Coronary artery (tissue), 2 donors: ENCODE measurements around the gene SPDYE6.
"Not testable (repeated sequence)": the region's sequence is repeated elsewhere in the genome, so short reads cannot be mapped to it uniquely, and the experiment has no call there.

Source experiments
- DNase-seq: peaks from one replicate; pipeline ENCODE4 v3.0.0-alpha.2; 2017; ENCODE audit warnings: low spot score
- H3K27ac ChIP-seq, 2 donors: fragments of 200-600 bp; sonication (generic); one replicate each; pipeline ENCODE4 v1.5.1; 2016 to 2019
- H3K4me3 ChIP-seq: fragments of 200-600 bp; sonication (generic); 2 replicates; pipeline ENCODE4 v1.5.1; 2016; ENCODE audit warnings: mild to moderate bottlenecking, moderate library complexity
- CTCF ChIP-seq: fragments of 200-600 bp; sonication (generic); IDR thresholded peaks from one replicate; pipeline ENCODE4 v1.5.1; 2019; ENCODE audit warnings: antibody characterized with exemption

SPDYE6 gene

DNA sequence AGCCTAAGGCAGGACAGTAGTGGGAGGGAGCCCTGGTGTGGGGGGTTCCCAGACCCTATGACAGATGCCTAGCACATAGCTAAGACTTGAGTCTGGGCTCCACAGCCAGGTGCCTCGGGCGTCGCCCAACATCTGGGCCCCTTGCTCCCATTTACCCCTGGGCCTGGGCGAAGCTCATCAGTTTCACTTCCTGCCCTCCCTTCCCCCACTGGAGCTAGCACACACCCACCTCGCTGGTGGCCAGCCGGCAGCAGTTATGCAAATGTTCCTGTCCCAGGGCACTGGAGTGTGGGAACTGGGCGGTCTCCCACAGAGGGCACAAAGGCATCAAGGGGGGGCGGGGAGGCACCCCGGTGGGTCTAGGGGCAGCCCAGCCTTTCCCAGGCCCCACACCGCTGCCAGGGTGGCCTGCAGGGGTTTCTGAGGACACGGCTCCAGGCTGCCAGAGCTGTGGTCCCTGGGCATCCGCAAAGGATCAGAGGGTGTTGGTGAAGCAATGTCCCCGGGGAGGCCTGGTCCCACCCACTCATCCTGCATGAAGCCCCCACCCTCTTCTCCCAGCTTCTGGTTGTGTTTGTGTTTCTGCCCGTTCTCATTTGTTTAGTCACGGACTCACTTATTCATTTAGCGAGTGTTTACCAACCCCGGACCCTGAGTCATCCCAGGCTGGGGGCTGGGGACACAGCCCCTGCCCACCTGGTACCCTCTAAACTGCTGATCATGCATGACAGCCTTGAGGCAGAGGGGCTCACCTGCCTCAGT, 49.1 kb downstream of the SPDYE6 start:
- DNase-seq = no peak
- H3K27ac ChIP-seq = no peak overlapping the region

GRCh38 chr7:102305414-102306268, 50.6 kb downstream of the SPDYE6 start:
- TF ChIP-seq CTCF = no peak
- Histone ChIP-seq H3K4me3 (no peak overlapping the region), H3K27ac (no peak overlapping the region)
- DNase-seq = no peak

More for the DNA sequence above, 49.1 kb downstream of the SPDYE6 start:
- H3K4me3 ChIP-seq = no peak overlapping the region
- no peak for TF ChIP-seq CTCF

DNA sequence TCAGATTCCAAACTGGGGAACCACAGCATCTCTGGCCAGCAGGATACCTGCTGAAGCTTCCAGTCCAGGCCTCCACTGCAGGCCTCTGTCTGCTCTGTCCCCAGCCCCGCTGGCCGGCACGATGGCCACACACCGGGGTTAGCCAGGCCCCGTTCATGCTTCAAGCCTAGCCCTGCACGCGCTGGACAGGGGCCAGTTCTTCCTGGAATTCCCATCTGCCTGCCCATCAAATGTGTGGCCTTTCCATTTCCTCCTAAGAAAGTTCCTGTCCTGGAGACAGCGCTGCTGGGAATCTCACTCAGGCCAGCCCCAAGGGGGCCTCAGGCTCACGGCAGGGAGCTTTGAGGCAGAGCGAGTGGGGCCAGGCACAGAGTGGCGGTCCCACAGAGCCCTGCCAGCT, 51.6 kb downstream of the SPDYE6 start:
- Histone ChIP-seq H3K27ac (no peak overlapping the region), H3K4me3 (no peak overlapping the region)
- no peak for TF ChIP-seq CTCF
- DNase-seq = no peak

DNA sequence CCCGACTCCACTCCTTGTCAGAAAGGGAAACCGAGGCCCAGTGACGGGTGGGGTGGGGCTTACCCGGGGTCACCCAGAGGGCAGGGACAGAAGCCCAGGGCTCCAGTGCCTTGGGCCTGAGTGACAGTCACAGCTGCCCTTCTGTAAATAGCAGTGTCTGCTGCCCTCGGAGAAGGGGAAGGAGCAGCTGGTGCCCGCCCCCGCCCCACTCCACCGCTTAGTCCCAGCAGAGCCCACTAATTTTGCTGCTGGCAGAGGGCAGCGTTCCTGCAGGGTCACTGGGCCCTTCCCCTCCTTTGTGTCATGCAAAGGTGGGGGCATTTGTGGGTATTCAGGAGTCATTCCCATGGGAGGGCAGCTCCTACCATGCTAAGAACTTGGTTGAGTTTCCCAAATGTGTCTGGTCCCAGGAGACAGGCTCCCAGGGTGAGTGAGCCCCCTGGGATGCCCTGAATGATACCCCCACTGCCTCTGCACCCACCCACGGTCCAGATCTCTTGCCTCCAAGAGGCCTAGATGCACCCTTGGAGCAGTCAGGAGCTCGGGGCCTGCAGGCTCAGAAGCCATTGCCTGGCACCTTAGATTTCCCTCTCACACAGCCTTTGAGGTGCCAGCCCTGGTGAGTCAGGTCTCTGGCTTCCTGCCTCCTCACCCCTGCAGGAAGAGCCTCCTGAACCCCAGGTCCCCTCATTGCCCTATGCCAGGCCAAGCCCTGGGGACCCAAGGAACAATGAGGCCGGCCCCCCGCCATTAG, 52.4 kb downstream of the SPDYE6 start:
- no peak overlapping the region for H3K4me3 ChIP-seq
- no peak for DNase-seq
- TF ChIP-seq CTCF = no peak
- H3K27ac ChIP-seq = no peak overlapping the region

- no peak for TF ChIP-seq CTCF
- no peak overlapping the region for H3K4me3 ChIP-seq
- H3K27ac ChIP-seq = no peak overlapping the region
- DNase-seq = no peak
Observed at GRCh38 chr7:102302025-102302424, 54.2 kb downstream of the SPDYE6 start.

GRCh38 chr7:102301367-102301766, 54.9 kb downstream of the SPDYE6 start:
- not testable (repeated sequence) for H3K27ac ChIP-seq, DNase-seq, H3K4me3 ChIP-seq

GRCh38 chr7:102300643-102301221, 55.5 kb downstream of the SPDYE6 start:
- DNase-seq = no peak
- H3K4me3 ChIP-seq = peak overlapping the region; percentile 44

More at GRCh38 chr7:102300643-102301221, 55.5 kb downstream of the SPDYE6 start:
- no peak for TF ChIP-seq CTCF
- H3K27ac ChIP-seq = no peak overlapping the region
